T follicular helper cell (primary cell): Measurements from ENCODE around the gene ATRNL1.
"Not testable (repeated sequence)": the region's sequence is repeated elsewhere in the genome, so short reads cannot be mapped to it uniquely, and the experiment has no call there.

Experiments
- DNase-seq: peaks from one replicate; pipeline ENCODE4 v3.0.0-alpha.2; 2020; ENCODE audit warnings: low read depth

Gene ATRNL1

GRCh38 chr10:115762029-115762428, 668.9 kb downstream of the ATRNL1 start:
- no peak for DNase-seq

GRCh38 chr10:115771755-115772154, 678.6 kb downstream of the ATRNL1 start:
- no peak for DNase-seq

- DNase-seq = no peak
Observed at GRCh38 chr10:115772606-115773005, 679.4 kb downstream of the ATRNL1 start.

- no peak for DNase-seq
Observed at GRCh38 chr10:115773832-115774231, 680.7 kb downstream of the ATRNL1 start.

GRCh38 chr10:115774721-115775120, 681.6 kb downstream of the ATRNL1 start:
- no peak for DNase-seq

- DNase-seq = no peak
Observed at GRCh38 chr10:115777646-115778045, 684.5 kb downstream of the ATRNL1 start.

GRCh38 chr10:115790220-115790619, 697.1 kb downstream of the ATRNL1 start:
- DNase-seq = no peak

- DNase-seq = no peak
Observed at GRCh38 chr10:115795964-115796363, 702.8 kb downstream of the ATRNL1 start.

GRCh38 chr10:115801457-115801856, 708.3 kb downstream of the ATRNL1 start:
- DNase-seq = no peak

- DNase-seq = no peak
Observed at GRCh38 chr10:115801992-115802391, 708.8 kb downstream of the ATRNL1 start.

- DNase-seq = no peak
Observed at GRCh38 chr10:115802911-115803310, 709.7 kb downstream of the ATRNL1 start.

- no peak for DNase-seq
Observed at GRCh38 chr10:115814542-115814941, 721.4 kb downstream of the ATRNL1 start.

GRCh38 chr10:115818012-115818411, 724.8 kb downstream of the ATRNL1 start:
- DNase-seq = no peak

- DNase-seq = no peak
Observed at GRCh38 chr10:115826396-115826795, 733.2 kb downstream of the ATRNL1 start.

- DNase-seq = no peak
Observed at GRCh38 chr10:115827231-115828009, 734.3 kb downstream of the ATRNL1 start.

GRCh38 chr10:115828182-115828581, 735.0 kb downstream of the ATRNL1 start:
- DNase-seq = not testable (repeated sequence)

GRCh38 chr10:115829521-115830205, 736.5 kb downstream of the ATRNL1 start:
- DNase-seq = no peak

- DNase-seq = no peak
Observed at GRCh38 chr10:115830265-115830970, 737.3 kb downstream of the ATRNL1 start.

GRCh38 chr10:115831016-115831415, 737.9 kb downstream of the ATRNL1 start:
- no peak for DNase-seq

- no peak for DNase-seq
Observed at GRCh38 chr10:115833119-115833518, 740.0 kb downstream of the ATRNL1 start.

- DNase-seq = no peak
Observed at GRCh38 chr10:115844591-115844990, 751.4 kb downstream of the ATRNL1 start.

- no peak for DNase-seq
Observed at GRCh38 chr10:115845921-115846320, 752.8 kb downstream of the ATRNL1 start.

GRCh38 chr10:115846528-115846927, 753.4 kb downstream of the ATRNL1 start:
- no peak for DNase-seq
